Type B pancreatic cell (in vitro differentiated cells): Measurements from ENCODE around the gene RABGAP1L. TPM values are rescaled to one million over a fixed set of nuclear protein-coding genes. Genes with fewer than 3 reads are reported as not detected.

Source experiments
- DNase-seq: peaks from one replicate; pipeline ENCODE4 v3.0.0; 2021; ENCODE audit warnings: mixed read lengths; ENCODE audit not compliant: unreplicated experiment; ENCODE audit errors: extremely low spot score
- H3K27ac Mint-ChIP-seq: 2 replicates; pipeline ENCODE4 v1.8.0; 2021; ENCODE audit warnings: mild to moderate bottlenecking, mixed read lengths
- H3K27me3 Mint-ChIP-seq: 2 replicates; pipeline ENCODE4 v1.8.0; 2021; ENCODE audit warnings: mixed read lengths
- H3K36me3 Mint-ChIP-seq: 2 replicates; pipeline ENCODE4 v1.8.0; 2021; ENCODE audit warnings: mixed read lengths
- H3K4me1 Mint-ChIP-seq: one replicate; pipeline ENCODE4 v1.8.0; 2021; ENCODE audit warnings: mixed read lengths; ENCODE audit not compliant: unreplicated experiment
- H3K4me3 Mint-ChIP-seq: 2 replicates; pipeline ENCODE4 v1.8.0; 2021; ENCODE audit warnings: mild to moderate bottlenecking, mixed read lengths
- H3K9me3 Mint-ChIP-seq: 2 replicates; pipeline ENCODE4 v1.8.0; 2021; ENCODE audit warnings: mixed read lengths
- CTCF ChIP-seq: fragments of 200-600 bp; sonication (generic); conservative IDR thresholded peaks from 2 replicates; pipeline ENCODE4 v1.5.0; 2021; ENCODE audit warnings: antibody characterized with exemption, mild to moderate bottlenecking
- total RNA-seq: library from RNA; stranded (reverse); gene quantifications from 2 replicates; pipeline ENCODE4 v1.2.1, GENCODE V29; 2021; ENCODE audit warnings: low replicate concordance

The RABGAP1L gene
- total RNA-seq, 1 donor from 2014 or later, result 35.6 TPM

- no peak overlapping the region for H3K27ac Mint-ChIP-seq
- H3K4me3 Mint-ChIP-seq, result no peak overlapping the region
- DNase-seq, result no peak
- peaks cover 5% of the 10 kb centered on the region for H3K4me1 Mint-ChIP-seq
- TF ChIP-seq CTCF, result no peak
- peaks cover 6% of the 10 kb centered on the region for H3K9me3 Mint-ChIP-seq
- H3K27me3 Mint-ChIP-seq, result no peaks in the 10 kb centered on the region
- H3K36me3 Mint-ChIP-seq, result peaks cover 5% of the 10 kb centered on the region
Observed at GRCh38 chr1:174191349-174191862, 32.1 kb downstream of the RABGAP1L start.

GRCh38 chr1:174194461-174194860, 35.1 kb downstream of the RABGAP1L start:
- peaks cover 5% of the 10 kb centered on the region for H3K4me1 Mint-ChIP-seq
- H3K36me3 Mint-ChIP-seq, result no peaks in the 10 kb centered on the region
- TF ChIP-seq CTCF, result no peak
- no peak overlapping the region for H3K4me3 Mint-ChIP-seq
- no peaks in the 10 kb centered on the region for H3K9me3 Mint-ChIP-seq
- H3K27ac Mint-ChIP-seq, result no peak overlapping the region
- DNase-seq, result no peak
- H3K27me3 Mint-ChIP-seq, result no peaks in the 10 kb centered on the region

- TF ChIP-seq CTCF, result no peak
- H3K4me1 Mint-ChIP-seq, result no peaks in the 10 kb centered on the region
- no peaks in the 10 kb centered on the region for H3K36me3 Mint-ChIP-seq
- H3K4me3 Mint-ChIP-seq, result no peak overlapping the region
- H3K27ac Mint-ChIP-seq, result no peak overlapping the region
- no peaks in the 10 kb centered on the region for H3K27me3 Mint-ChIP-seq
- DNase-seq, result no peak
- no peaks in the 10 kb centered on the region for H3K9me3 Mint-ChIP-seq
Observed at GRCh38 chr1:174197088-174197487, 37.8 kb downstream of the RABGAP1L start.

- Mint-ChIP-seq H3K4me3 (no peak overlapping the region), H3K27ac (no peak overlapping the region), H3K27me3 (no peaks in the 10 kb centered on the region), H3K36me3 (no peaks in the 10 kb centered on the region), H3K4me1 (no peaks in the 10 kb centered on the region), H3K9me3 (no peaks in the 10 kb centered on the region)
- no peak for TF ChIP-seq CTCF
- no peak for DNase-seq
Observed at GRCh38 chr1:174197547-174197946, 38.2 kb downstream of the RABGAP1L start.

GRCh38 chr1:174198202-174198601, 38.9 kb downstream of the RABGAP1L start:
- H3K4me1 Mint-ChIP-seq, result no peaks in the 10 kb centered on the region
- no peak overlapping the region for H3K27ac Mint-ChIP-seq
- H3K4me3 Mint-ChIP-seq, result no peak overlapping the region
- H3K36me3 Mint-ChIP-seq, result peaks cover 4% of the 10 kb centered on the region
- H3K9me3 Mint-ChIP-seq, result no peaks in the 10 kb centered on the region
- no peak for DNase-seq
- no peaks in the 10 kb centered on the region for H3K27me3 Mint-ChIP-seq
- TF ChIP-seq CTCF, result no peak

- Mint-ChIP-seq H3K4me1 (no peaks in the 10 kb centered on the region), H3K4me3 (no peak overlapping the region), H3K36me3 (peaks cover 8% of the 10 kb centered on the region), H3K27ac (no peak overlapping the region), H3K9me3 (peaks cover 4% of the 10 kb centered on the region), H3K27me3 (no peaks in the 10 kb centered on the region)
- no peak for TF ChIP-seq CTCF
- DNase-seq, result no peak
Observed at GRCh38 chr1:174200746-174201145, 41.4 kb downstream of the RABGAP1L start.
